Ishikawa (cell line): ENCODE measurements around the gene GARIN5B.

ENCODE experiments used
- CEBPB ChIP-seq: IDR thresholded peaks from 2 replicates; pipeline ENCODE4 v1.6.1; 2012
- EGR1 ChIP-seq: IDR thresholded peaks from 2 replicates; pipeline ENCODE4 v1.6.1; 2012
- EP300 ChIP-seq: IDR thresholded peaks from 2 replicates; pipeline ENCODE4 v1.6.1; 2012; ENCODE audit warnings: borderline replicate concordance
- NFIC ChIP-seq: IDR thresholded peaks from 2 replicates; pipeline ENCODE4 v1.6.1; 2012
- TAF1 ChIP-seq: IDR thresholded peaks from 2 replicates; pipeline ENCODE4 v1.6.1; 2012; ENCODE audit warnings: low read depth, mild to moderate bottlenecking
- TEAD4 ChIP-seq: IDR thresholded peaks from 2 replicates; pipeline ENCODE4 v1.6.1; 2012
- YY1 ChIP-seq: IDR thresholded peaks from 2 replicates; pipeline ENCODE4 v1.6.1; 2012; ENCODE audit warnings: low read depth
- ZBTB7A ChIP-seq: IDR thresholded peaks from 2 replicates; pipeline ENCODE4 v1.6.1; 2012; ENCODE audit warnings: low read depth
- TF ChIP-seq, protein P1 (sequence below): IDR thresholded peaks from 2 replicates; pipeline ENCODE4 v1.6.1; 2012
- TF ChIP-seq, protein P2 (sequence below): IDR thresholded peaks from 2 replicates; pipeline ENCODE4 v1.6.1; 2012; ENCODE audit warnings: low read depth, mild to moderate bottlenecking
- TF ChIP-seq, protein P3 (sequence below): IDR thresholded peaks from 2 replicates; pipeline ENCODE4 v1.6.1; 2012

DNA sequence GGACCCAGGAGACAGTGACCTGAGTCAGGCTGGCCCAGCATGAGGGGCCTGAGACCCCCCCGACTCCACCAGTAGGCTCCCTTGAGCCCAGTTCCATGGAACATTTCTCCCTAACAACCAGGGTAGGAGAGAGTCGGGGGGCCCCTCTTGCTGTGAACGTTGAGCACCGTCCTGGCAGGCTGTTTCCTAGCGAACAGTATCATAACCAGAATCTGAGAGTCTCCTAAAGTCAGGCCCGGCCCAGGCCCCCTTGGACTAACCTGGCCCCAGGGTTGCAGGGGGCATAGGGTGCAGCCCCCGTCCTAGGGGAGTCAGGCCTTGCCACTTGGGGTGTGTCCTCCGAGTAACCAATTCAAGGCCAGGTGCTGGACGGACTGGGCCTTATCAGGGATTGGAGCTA lies 51.7 kb downstream of the GARIN5B start:
- TF ChIP-seq NFIC (no peak), CEBPB (no peak), ZBTB7A (no peak), TAF1 (no peak), EP300 (no peak), TEAD4 (no peak), YY1 (no peak), EGR1 (no peak)
- TF ChIP-seq, protein P1, sequence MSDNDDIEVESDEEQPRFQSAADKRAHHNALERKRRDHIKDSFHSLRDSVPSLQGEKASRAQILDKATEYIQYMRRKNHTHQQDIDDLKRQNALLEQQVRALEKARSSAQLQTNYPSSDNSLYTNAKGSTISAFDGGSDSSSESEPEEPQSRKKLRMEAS: no peak
- TF ChIP-seq, protein P2, sequence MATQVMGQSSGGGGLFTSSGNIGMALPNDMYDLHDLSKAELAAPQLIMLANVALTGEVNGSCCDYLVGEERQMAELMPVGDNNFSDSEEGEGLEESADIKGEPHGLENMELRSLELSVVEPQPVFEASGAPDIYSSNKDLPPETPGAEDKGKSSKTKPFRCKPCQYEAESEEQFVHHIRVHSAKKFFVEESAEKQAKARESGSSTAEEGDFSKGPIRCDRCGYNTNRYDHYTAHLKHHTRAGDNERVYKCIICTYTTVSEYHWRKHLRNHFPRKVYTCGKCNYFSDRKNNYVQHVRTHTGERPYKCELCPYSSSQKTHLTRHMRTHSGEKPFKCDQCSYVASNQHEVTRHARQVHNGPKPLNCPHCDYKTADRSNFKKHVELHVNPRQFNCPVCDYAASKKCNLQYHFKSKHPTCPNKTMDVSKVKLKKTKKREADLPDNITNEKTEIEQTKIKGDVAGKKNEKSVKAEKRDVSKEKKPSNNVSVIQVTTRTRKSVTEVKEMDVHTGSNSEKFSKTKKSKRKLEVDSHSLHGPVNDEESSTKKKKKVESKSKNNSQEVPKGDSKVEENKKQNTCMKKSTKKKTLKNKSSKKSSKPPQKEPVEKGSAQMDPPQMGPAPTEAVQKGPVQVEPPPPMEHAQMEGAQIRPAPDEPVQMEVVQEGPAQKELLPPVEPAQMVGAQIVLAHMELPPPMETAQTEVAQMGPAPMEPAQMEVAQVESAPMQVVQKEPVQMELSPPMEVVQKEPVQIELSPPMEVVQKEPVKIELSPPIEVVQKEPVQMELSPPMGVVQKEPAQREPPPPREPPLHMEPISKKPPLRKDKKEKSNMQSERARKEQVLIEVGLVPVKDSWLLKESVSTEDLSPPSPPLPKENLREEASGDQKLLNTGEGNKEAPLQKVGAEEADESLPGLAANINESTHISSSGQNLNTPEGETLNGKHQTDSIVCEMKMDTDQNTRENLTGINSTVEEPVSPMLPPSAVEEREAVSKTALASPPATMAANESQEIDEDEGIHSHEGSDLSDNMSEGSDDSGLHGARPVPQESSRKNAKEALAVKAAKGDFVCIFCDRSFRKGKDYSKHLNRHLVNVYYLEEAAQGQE: no peak
- TF ChIP-seq, protein P3, sequence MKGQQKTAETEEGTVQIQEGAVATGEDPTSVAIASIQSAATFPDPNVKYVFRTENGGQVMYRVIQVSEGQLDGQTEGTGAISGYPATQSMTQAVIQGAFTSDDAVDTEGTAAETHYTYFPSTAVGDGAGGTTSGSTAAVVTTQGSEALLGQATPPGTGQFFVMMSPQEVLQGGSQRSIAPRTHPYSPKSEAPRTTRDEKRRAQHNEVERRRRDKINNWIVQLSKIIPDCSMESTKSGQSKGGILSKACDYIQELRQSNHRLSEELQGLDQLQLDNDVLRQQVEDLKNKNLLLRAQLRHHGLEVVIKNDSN: no peak
